T-helper 22 cell (primary cell): ENCODE measurements around the gene CABP2.
"Not testable (repeated sequence)": the region's sequence is repeated elsewhere in the genome, so short reads cannot be mapped to it uniquely, and the experiment has no call there.

Source experiments
- DNase-seq: peaks from one replicate; pipeline ENCODE4 v3.0.0-alpha.2; 2020; ENCODE audit warnings: low read depth

Gene CABP2

GRCh38 chr11:67522844-67523555 lies at the start of gene CABP2:
Gene CABP2, minus strand, starts transcription at chr11:67523446. Its CDS starts 120 bp downstream, at chr11:67523326.
- no peak for DNase-seq

DNA sequence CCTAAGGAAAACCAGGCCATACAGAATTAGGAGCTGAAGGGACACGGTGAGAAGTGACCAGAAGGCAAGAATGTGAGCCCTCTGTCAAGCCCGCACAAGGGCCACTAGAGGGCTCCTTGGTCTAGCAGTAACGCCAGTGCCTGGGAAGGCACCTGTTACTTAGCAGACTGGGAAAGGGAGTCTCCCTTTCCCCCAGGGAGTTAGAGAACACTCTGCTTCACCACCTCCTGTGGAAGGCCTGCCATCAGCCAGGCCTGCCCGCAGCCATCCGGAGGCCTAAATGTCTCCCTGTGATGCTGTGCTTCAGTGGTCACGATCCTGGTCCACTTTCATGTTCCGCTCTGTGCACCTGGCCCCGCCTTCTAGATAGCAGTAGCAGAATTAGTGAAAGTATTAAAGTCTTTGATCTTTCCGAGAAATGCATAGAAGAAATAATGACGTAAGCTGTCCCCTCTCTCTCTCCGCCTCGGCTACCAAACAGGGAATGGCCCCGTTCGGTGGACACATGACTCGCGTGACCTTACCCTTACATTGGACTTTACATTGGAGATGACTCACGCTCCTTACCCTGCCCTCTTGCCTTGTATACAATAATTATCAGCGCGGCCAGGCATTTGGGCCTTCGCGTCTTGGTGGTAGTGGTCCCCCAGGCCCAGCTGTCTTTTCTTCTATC lies 49.6 kb upstream of the CABP2 start:
- DNase-seq, result no peak

- DNase-seq, result no peak
Measured at GRCh38 chr11:67572305-67572704, 49.1 kb upstream of the CABP2 start.

GRCh38 chr11:67571443-67571842 lies 48.2 kb upstream of the CABP2 start:
- DNase-seq, result no peak

GRCh38 chr11:67564230-67564629 lies 41.0 kb upstream of the CABP2 start:
- DNase-seq, result no peak

DNA sequence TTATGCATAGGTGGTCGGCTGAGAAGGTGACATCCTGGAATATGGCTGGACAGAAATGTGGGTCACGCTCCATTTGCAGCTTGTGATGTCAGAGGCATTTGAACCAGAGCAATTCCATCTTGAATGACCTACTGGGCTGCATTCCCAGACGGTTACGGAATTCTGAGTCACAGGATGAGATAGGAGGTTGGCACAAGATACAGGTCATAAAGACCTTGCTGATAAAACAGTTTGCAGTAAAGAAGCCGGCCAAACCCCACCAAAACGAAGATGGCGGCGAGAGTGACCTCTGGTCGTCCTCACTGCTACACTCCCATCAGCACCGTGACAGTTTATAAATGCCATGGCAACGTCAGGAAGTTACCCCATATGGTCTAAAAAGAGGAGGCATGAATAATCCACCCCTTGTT lies 40.5 kb upstream of the CABP2 start:
- not testable (repeated sequence) for DNase-seq

- no peak for DNase-seq
Measured at GRCh38 chr11:67562963-67563704, 39.9 kb upstream of the CABP2 start.

DNA sequence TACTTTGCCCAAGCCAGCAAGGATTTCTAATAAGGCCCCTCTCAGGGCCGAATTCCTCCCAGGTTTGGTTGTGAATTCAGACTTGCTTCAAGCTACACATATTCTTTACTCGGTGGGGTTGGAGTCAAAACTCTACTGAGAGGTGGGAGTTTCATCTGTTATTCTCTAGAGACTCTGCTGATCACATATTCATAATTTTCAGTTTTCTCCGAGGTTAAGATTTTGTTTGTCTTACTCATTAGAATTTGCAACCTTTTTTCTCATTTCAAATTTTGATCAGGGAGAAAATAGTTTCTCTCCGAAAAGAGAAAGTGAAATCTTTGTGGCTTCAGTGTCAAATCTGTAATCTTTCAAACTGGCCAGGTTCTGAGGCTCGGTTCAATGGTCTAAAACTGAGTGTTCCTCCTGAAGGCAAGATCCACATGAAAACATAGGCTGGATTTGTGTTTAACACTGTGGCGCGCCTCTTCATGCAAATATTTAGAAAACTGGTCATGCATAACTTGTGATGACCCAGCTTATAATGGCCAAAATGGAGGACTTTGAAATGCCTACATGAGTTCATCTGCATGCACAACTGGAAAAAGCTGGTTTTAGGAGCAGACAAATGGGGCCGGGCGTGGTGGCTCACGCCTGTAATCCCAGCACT lies 38.8 kb upstream of the CABP2 start:
- no peak for DNase-seq

GRCh38 chr11:67558084-67558772 lies 35.0 kb upstream of the CABP2 start:
- DNase-seq, result no peak

- no peak for DNase-seq
Measured at GRCh38 chr11:67556244-67556643, 33.0 kb upstream of the CABP2 start.

DNA sequence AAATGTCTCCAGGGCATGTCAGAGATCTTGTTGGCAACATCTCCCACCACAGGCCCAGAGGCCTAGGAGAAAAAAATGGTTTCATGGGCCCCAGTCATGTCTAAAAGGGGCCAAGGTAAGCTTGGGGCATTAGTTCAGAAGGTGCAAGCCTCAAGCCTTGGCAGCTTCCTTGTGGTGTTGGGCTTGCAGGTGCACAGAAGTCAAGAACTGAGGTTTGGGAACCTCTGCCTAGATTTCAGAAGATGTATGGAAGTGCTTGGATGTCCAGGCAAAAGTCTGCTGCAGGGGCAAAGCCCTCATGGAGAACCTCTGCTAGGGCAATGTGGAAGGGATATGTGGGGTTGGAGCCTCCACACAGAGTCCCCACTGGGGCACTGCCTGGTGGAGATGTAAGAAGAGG lies 28.5 kb upstream of the CABP2 start:
- DNase-seq, result not testable (repeated sequence)

DNA sequence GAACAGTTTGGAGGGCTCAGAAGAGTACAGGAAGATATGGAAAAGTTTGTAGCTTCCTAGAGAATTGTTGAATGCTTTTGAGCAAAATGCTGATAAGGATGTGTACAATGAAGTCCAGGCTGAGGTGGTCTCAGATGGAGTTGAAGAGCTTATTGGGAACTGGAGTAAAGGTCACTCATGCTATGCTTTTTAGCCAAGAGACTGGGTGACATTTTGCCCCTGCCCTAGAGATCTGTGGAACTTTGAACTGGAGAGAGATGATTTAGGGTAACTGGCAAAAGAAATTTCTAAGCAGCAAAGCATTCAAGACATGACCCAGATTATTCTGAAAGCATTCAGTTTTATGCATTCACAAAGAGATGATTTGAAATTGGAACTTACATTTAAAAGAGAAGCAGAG lies 27.9 kb upstream of the CABP2 start:
- DNase-seq, result no peak

- DNase-seq, result no peak
Measured at GRCh38 chr11:67548555-67549110, 25.4 kb upstream of the CABP2 start.

DNA sequence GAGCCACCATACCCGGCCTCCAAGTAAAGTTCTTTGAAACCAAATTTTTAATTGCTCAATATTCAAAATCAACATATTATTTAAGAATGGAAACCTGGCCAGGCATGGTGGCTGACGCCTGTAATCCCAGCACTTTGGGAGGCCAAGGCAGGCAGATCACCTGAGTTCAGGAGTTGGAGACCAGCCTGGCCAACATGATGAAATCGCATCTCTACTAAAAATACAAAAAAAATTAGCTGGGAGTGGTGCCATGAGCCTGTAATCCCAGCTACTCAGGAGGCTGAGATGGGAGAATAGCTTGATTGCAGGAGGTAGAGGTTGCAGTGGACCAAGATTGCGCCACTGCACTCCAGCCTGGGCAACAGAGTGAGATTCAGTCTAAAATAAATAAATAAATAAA lies 24.9 kb upstream of the CABP2 start:
- DNase-seq, result not testable (repeated sequence)

DNA sequence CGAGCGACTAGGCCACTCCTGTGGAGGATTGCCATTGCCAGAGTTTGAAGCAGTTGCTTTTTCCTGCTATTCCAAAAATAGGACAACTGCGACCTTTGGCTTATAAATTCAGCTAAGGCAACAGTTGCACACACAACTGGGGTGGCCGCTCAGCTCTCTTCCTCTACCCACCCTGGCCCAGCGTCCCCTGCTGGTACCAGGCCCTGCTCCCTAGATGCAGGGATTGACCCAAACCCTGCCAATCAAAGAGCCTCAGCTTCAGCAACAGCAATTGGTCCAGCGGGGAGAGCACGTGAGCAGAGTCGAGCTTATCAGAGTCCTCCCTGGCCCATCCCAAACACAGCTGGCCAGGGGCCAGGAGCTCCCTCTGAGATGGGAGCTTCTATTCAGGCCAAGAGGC lies 22.0 kb upstream of the CABP2 start:
- DNase-seq, result no peak

DNA sequence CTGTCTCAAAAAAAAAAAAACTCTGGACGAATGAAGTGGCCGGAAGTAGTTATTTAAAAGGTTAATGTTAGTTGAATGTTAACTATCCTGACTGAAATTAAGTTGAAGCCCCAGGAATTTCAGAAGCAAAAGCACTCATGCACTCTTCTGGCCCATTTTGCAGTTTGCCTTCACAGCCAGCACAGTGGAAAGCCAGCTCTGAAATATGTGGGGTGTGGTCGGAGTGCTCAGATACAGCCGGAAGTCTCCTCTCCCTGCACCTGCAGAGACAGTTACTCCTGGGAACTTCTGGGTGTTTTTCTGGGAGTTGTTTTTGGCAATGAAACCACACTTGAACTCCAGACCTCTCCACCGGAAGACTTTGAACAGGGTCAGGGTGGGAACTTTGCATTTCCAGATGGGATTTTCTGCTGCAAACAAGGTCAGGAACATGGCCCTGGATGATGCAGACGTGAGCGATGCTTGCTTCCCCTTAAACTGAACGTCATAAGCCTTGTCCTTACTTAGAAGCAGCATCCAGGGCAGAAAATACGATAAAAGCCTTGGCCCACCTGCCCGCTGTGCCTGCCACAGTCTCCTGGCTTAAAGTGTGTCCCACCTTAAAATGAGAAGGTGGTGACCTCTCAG lies 21.5 kb upstream of the CABP2 start:
- DNase-seq, result no peak

DNA sequence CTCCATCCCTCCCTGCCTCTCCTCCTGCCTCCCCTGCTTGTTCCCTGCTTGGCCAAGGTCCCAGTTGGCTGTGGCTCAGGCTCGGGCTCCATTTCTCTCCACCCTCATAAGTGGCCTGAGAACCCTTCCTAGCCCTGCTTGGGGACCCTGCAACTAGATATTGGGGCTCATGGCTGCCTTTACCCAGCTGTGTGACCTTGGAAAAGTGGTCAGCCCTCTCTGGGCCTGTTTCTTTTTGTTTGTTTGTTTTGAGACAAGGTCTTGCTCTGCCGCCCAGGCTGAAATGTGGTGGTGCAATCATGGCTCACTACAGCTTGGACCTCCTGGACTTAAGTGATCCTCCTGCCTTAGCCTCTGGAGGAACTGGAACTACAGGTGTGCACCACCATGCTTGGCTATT lies 20.3 kb upstream of the CABP2 start:
- DNase-seq, result no peak

DNA sequence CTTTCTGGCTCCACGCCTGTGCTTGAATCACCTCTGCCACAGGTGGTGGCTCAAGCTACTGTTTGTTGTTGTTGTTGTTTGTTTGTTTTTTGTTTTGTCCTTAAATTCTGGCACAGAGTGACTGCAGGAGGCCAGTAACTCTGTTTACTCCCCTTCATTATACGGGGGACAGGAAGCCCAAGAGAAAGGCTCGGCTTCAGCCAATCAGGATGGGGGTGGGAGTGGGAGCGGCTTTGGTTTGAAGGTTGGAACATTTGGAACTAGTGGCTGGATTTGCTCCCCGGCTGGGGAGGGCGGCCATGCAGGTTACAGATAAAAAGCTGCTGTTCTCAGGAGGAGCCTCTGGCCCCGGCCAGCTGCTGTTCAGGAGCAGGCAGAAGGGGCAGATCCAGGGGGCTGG lies 19.7 kb upstream of the CABP2 start:
- DNase-seq, result no peak

GRCh38 chr11:67542169-67542568 lies 18.9 kb upstream of the CABP2 start:
- DNase-seq, result no peak

- DNase-seq, result no peak
Measured at GRCh38 chr11:67541198-67541597, 18.0 kb upstream of the CABP2 start.

DNA sequence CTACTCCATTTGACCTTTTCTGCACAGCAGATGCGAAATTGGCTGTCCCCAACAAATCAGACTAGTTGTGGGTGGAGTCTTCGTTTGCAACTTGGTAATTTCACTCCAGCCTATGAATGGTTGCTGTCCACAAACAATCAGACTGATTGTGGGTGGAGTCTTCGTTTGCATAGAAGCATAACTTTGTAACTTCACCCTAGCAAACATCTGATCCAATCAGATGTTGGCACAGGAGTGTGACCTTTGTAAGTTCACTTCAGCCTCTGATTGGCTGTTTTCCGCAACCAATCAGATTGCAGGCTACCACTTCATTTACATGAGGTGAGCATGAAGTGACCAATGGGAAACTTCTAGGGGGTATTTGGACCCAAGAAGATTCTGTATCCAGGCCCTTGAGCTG lies 16.3 kb upstream of the CABP2 start:
- DNase-seq, result no peak
